ENCODE data around the gene EP300.

The EP300 gene

GRCh38 chr22:41201141-41201540, 108.7 kb downstream of the EP300 start:
- TF ChIP-seq CTCF (IDR thresholded peaks at IDR 0.05; ENCODE audit: control extremely low read depth, extremely low read depth, low read depth, missing control alignments) = no peak
- DNase-seq (ENCODE audit: extremely low spot score) = no peak
- ChIA-PET POLR2A (no interaction called here), CTCF (no interaction called here)

- CTCF ChIA-PET = no interaction called here
- POLR2A ChIA-PET = no interaction called here
- no peak for TF ChIP-seq CTCF (IDR thresholded peaks at IDR 0.05; ENCODE audit: control extremely low read depth, extremely low read depth, low read depth, missing control alignments)
- DNase-seq (ENCODE audit: extremely low spot score) = no peak
Observed at GRCh38 chr22:41203118-41203517, 110.7 kb downstream of the EP300 start.

GRCh38 chr22:41204066-41204465, 111.7 kb downstream of the EP300 start:
- ChIA-PET POLR2A (no interaction called here), CTCF (no interaction called here)
- no peak for TF ChIP-seq CTCF (IDR thresholded peaks at IDR 0.05; ENCODE audit: control extremely low read depth, extremely low read depth, low read depth, missing control alignments)

GRCh38 chr22:41204992-41205900, 112.9 kb downstream of the EP300 start, which contains the start of gene L3MBTL2:
Gene L3MBTL2, plus strand, starts transcription at chr22:41205312. Its CDS starts 51 bp downstream, at chr22:41205363.
- POLR2A ChIA-PET = no interaction called here
- no peak for TF ChIP-seq CTCF (IDR thresholded peaks at IDR 0.05; ENCODE audit: control extremely low read depth, extremely low read depth, low read depth, missing control alignments)
- DNase-seq (ENCODE audit: extremely low spot score) = peak; percentile 100
- CTCF ChIA-PET = no interaction called here

More at GRCh38 chr22:41204066-41204465, 111.7 kb downstream of the EP300 start:
- DNase-seq (ENCODE audit: extremely low spot score) = no peak

- DNase-seq (ENCODE audit: extremely low spot score) = peak; percentile 20
- ChIA-PET POLR2A (interaction anchor here (0.7 kb wide), 2 partner anchors 256 to 378 kb away, joined by 3 read pairs; no protein-coding TSS in a partner anchor), CTCF (interaction anchor here (1.4 to 1.6 kb wide), 2 partner anchors 31 kb away, joined by 3 to 5 read pairs; no protein-coding TSS in a partner anchor)
- no peak for TF ChIP-seq CTCF (IDR thresholded peaks at IDR 0.05; ENCODE audit: control extremely low read depth, extremely low read depth, low read depth, missing control alignments)
Observed at GRCh38 chr22:41206719-41207118, 114.3 kb downstream of the EP300 start.

GRCh38 chr22:41215409-41215808, 123.0 kb downstream of the EP300 start:
- CTCF ChIA-PET = interaction anchor here (1.0 to 2.0 kb wide), 2 partner anchors 8 to 22 kb away, joined by 5 to 6 read pairs; no protein-coding TSS in a partner anchor
- DNase-seq (ENCODE audit: extremely low spot score) = no peak
- POLR2A ChIA-PET = no interaction called here
- no peak for TF ChIP-seq CTCF (IDR thresholded peaks at IDR 0.05; ENCODE audit: control extremely low read depth, extremely low read depth, low read depth, missing control alignments)

All from GM10248 (cell line).